IPS-NIHi7 (cell line): ENCODE measurements around the gene IL24.

Source experiments
- DNase-seq: peaks from one replicate; pipeline ENCODE4 v3.0.0; 2012; ENCODE audit warnings: mixed read lengths; ENCODE audit errors: extremely low spot score

IL24 gene

GRCh38 chr1:206924592-206925105 lies 27.4 kb downstream of the IL24 start:
- DNase-seq = no peak

GRCh38 chr1:206925106-206925736 lies 28.0 kb downstream of the IL24 start:
- DNase-seq = peak; percentile 56

GRCh38 chr1:206926286-206926685 lies 29.0 kb downstream of the IL24 start:
- DNase-seq = no peak

- no peak for DNase-seq
Observed at GRCh38 chr1:206929524-206929923, 32.3 kb downstream of the IL24 start.

- no peak for DNase-seq
Observed at GRCh38 chr1:206930210-206930798, 33.1 kb downstream of the IL24 start.

GRCh38 chr1:206931709-206932108 lies 34.5 kb downstream of the IL24 start:
- DNase-seq = peak; percentile 61

GRCh38 chr1:206932177-206932576 lies 34.9 kb downstream of the IL24 start:
- no peak for DNase-seq

GRCh38 chr1:206933333-206933945 lies 36.2 kb downstream of the IL24 start:
- peak; percentile 78 for DNase-seq

- peak; percentile 92 for DNase-seq
Observed at GRCh38 chr1:206935491-206936067, 38.3 kb downstream of the IL24 start.

GRCh38 chr1:206937425-206937824 lies 40.2 kb downstream of the IL24 start:
- DNase-seq = no peak

- no peak for DNase-seq
Observed at GRCh38 chr1:206939131-206939530, 41.9 kb downstream of the IL24 start.

- DNase-seq = no peak
Observed at GRCh38 chr1:206939841-206940587, 42.8 kb downstream of the IL24 start.

GRCh38 chr1:206940588-206940936 lies 43.3 kb downstream of the IL24 start:
- DNase-seq = no peak

GRCh38 chr1:206941766-206942418 lies 44.6 kb downstream of the IL24 start:
- no peak for DNase-seq

GRCh38 chr1:206944703-206945102 lies 47.5 kb downstream of the IL24 start:
- no peak for DNase-seq

- no peak for DNase-seq
Observed at GRCh38 chr1:206945779-206946178, 48.5 kb downstream of the IL24 start.

- no peak for DNase-seq
Observed at GRCh38 chr1:206946261-206946660, 49.0 kb downstream of the IL24 start, which contains the start of gene PIGR. Gene PIGR (minus strand): TSS chr1:206946466. CDS start chr1:206940531, 5,935 bp downstream.

- no peak for DNase-seq
Observed at GRCh38 chr1:206947255-206947654, 50.0 kb downstream of the IL24 start.

- no peak for DNase-seq
Observed at GRCh38 chr1:206949208-206949607, 52.0 kb downstream of the IL24 start.

- no peak for DNase-seq
Observed at GRCh38 chr1:206949641-206950040, 52.4 kb downstream of the IL24 start.

- no peak for DNase-seq
Observed at GRCh38 chr1:206951318-206952100, 54.3 kb downstream of the IL24 start.
